ENCODE measurements around the gene PITPNM3.
"Not testable (repeated sequence)": the region's sequence is repeated elsewhere in the genome, so short reads cannot be mapped to it uniquely, and the experiment has no call there.

The PITPNM3 gene

GRCh38 chr17:6574687-6575595, 18.6 kb upstream of the PITPNM3 start:
- no peak for DNase-seq (ENCODE audit: low read depth, low spot score)

- DNase-seq (ENCODE audit: low read depth, low spot score) = no peak
Observed at GRCh38 chr17:6573982-6574686, 17.8 kb upstream of the PITPNM3 start.

- DNase-seq (ENCODE audit: low read depth, low spot score) = not testable (repeated sequence)
Observed at GRCh38 chr17:6573495-6573894, 17.1 kb upstream of the PITPNM3 start.

DNA sequence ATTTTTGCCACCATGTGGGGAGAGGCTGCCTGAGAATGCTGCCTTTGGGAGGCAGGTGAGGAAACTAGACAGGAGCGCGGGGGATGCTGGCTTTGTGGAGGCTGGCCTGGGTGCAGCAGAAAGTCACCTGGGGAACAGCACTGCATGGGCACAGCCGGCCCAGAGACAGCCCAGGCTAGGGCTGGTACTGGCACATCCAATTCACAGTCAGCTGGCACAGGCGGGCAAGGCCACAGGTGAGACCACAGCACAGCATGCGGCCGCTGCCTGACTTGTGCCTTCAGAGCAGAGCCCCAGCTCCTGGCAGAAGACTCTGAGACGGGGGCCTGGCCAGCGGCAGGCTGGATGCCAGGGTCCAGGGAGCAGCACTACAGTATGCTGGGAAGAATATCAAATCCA, 16.6 kb upstream of the PITPNM3 start:
- no peak for DNase-seq (ENCODE audit: low read depth, low spot score)

DNA sequence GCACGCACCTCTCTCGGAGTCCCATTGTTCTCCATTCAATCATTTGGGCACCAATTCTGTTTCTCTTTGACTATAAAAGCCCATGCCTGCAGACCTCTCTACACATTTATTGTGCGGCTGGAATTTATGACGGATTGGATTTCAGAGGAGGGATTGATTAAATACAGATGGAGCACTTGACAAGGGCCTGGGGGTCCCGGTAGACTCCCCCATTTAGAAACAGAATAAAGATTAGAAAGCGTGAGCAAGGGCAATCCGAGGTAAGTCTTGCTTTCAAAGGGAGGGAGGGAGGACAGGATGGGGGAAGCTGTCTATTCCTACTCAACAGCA, 15.1 kb upstream of the PITPNM3 start:
- DNase-seq (ENCODE audit: low read depth, low spot score) = no peak

DNA sequence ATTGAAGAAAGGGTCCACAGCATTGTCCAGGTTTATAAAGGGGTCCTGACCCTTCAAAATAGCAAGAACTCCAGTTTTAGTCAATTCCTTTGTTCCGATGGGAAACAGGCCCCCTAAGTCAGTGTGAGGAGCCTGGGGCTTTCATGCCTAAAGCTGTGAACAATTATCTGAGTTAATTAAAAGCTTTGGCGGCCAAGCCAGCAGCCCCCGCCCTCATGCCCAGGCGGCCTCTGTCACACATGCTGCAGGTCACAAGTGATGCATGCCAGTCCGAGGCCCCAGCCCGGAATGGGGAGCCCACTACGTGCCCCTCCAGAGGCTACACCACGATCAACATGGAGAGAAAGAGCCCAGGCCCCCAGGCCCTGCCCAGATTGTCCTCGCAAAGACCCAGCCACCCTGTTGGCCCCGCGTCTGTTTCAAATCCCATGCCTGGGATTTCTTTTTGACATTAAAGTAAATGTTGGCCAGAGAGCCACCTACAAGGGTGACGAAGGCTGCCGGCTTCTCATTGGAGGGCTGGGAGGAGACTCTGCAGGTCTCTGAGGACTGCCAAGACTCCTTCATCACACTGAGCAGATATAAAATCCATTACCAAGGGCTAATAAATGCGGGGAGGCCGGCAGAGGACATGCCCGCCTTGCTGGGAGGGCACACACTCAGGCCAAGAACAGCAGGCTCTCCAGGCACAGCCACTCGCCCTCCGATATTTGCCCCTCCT, 14.5 kb upstream of the PITPNM3 start:
- no peak for DNase-seq (ENCODE audit: low read depth, low spot score)

- no peak for DNase-seq (ENCODE audit: low read depth, low spot score)
Observed at GRCh38 chr17:6569370-6570285, 13.3 kb upstream of the PITPNM3 start.

GRCh38 chr17:6568184-6568758, 11.9 kb upstream of the PITPNM3 start:
- no peak for DNase-seq (ENCODE audit: low read depth, low spot score)

GRCh38 chr17:6567528-6568183, 11.3 kb upstream of the PITPNM3 start:
- no peak for DNase-seq (ENCODE audit: low read depth, low spot score)

DNA sequence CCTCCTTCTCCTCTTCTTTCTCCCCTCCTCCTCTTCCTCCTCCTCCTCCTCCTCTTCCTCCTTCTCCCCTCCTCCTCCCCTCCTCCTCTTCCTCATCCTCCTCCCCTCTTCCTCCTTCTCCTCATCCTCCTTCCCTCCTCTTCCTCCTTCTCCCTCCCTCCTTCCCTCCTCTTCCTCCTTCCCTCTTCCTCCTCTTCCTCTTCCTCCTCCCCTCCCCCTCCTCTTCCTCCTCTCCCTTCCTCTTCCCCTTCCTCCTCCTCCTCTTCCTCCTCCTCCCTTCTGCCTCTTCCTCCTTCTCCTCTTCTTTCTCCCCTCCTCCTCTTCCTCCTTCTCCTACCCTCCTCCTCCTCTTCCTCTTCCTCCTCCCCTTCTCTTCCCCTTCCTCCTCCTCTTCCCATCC, 5.1 kb upstream of the PITPNM3 start:
- DNase-seq (ENCODE audit: low read depth, low spot score) = no peak

- DNase-seq (ENCODE audit: low read depth, low spot score) = no peak
Observed at GRCh38 chr17:6560496-6560895, 4.1 kb upstream of the PITPNM3 start.

- no peak for DNase-seq (ENCODE audit: low read depth, low spot score)
Observed at GRCh38 chr17:6559753-6560215, 3.4 kb upstream of the PITPNM3 start.

DNA sequence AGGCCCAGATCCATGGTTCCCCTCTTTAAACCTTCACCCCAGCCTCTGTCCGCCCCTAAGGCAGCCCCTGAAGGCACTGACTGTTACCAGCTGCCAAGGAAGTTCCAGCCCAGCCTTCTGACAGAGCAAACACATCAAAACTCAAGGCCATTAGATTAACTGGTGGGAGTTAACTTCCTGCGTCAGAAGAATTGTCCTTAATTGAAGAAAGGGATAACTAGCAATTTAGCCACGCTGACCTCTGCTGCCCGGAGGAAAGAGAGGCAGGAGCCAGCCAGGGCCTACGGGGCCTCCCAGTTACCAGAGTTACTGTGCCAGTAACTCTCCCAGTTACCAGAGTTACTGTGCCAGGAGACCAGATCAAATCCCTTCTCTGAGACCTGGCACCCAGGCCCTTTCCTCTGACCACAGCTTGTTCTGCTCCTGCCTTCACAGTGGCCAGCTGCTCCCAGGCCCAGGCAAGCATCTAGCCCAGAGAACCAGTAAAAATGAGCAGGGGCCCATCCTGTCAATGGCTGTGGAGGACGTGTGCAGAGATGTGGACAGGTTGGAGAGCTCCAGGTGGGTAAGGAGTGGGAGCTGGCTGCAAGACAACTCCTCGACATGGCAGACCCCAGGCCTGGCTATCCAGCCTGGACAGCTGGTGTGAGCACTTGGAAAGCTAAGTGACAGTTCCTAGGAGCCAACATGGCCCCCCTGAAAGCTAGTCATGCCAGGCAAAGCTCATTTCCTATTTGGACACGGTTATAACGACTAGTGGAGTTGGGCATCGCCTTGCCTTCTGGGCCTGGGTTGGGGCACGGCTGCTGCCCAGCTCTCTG, 2.8 kb upstream of the PITPNM3 start:
- DNase-seq (ENCODE audit: low read depth, low spot score) = no peak

GRCh38 chr17:6558276-6558675, 1.9 kb upstream of the PITPNM3 start:
- DNase-seq (ENCODE audit: low read depth, low spot score) = no peak

DNA sequence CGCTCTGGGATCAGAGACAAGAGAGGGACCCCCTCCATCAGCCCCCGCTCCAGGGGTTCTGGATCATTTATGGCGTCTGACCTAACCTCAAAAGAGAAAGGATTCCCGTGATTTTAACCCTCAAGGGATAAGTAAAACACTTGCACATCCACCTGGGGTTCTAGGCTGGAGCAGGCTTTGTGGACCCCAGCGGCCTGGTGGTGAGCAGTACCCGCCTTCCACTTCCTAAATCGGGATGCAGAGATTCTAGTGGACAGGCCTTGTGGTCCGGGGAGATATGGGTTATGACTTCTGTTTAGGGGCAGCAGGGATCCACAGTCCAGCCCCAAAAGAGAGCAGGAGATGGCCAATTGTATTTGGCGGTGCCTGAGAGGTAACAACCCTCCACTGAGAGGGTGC, 684 bp upstream of the PITPNM3 start:
- no peak for DNase-seq (ENCODE audit: low read depth, low spot score)

GRCh38 chr17:6555331-6556120, 829 bp downstream of the PITPNM3 start:
- DNase-seq (ENCODE audit: low read depth, low spot score) = no peak

- no peak for DNase-seq (ENCODE audit: low read depth, low spot score)
Observed at GRCh38 chr17:6554871-6555330, 1.5 kb downstream of the PITPNM3 start.

DNA sequence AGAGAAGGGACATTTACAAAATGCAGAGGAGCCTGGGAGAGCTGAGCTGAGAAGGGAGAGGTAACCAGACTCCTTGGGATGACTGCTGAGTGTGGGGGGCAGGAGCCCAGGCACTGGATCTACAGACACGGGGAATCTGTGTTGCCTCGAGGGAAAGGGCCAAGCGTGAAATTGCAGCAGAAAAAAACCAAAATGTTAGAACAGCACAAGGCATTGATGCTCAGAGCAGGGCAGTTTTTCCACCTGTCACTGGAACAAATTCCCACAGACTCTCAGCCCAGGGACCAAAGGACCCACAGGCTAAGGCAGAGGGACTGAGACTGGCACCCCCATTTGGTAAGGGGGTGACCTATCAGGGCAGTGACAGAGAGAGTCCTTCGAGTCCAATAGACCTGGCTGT, 2.0 kb downstream of the PITPNM3 start:
- DNase-seq (ENCODE audit: low read depth, low spot score) = no peak
